ENCODE measurements around the gene ONECUT2. TPM values are rescaled to one million over a fixed set of nuclear protein-coding genes. Genes with fewer than 3 reads are reported as not detected.

The ONECUT2 gene
- total RNA-seq, 1 experiment from 2014 or later, result 0.48 TPM

DNA sequence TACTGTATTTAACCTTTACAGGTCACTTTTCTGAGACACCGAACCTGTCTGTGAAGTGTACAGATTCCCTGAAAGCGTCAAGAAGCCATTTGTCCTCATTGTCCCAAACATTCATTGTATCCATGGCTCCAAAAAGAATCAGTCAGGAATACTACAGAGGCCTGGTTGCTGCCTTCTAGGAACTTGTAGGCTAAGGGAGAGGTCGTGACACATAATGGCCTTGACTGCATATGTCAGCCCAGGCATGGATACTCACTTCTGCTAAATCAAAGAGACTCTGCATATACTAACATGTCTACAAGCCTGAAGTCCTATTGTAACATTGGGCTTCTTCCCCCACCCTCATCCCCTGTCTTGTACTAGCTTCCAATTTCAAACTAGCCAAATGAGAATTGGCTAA is 40.2 kb downstream of the ONECUT2 start:
- Histone ChIP-seq H2AFZ (ENCODE audit: low read length) (no peak overlapping the region), H3K79me1 (ENCODE audit: insufficient read depth, low read depth, low read length, poor library complexity, severe bottlenecking) (no peaks in the 10 kb centered on the region), H2BK12ac (ENCODE audit: insufficient read length, low read depth, low read length) (no peak overlapping the region), H3T11ph (ENCODE audit: low read length) (no peak overlapping the region), H2AK5ac (ENCODE audit: insufficient read length, low read length) (no peak overlapping the region), H3K27ac (ENCODE audit: insufficient read length, low read depth, low read length) (no peak overlapping the region), H3K27me3 (ENCODE audit: insufficient read depth, low read length) (no peaks in the 10 kb centered on the region), H2BK120ac (ENCODE audit: low read depth, low read length, poor library complexity, severe bottlenecking) (no peak overlapping the region), H3K4ac (ENCODE audit: low read depth, low read length) (no peak overlapping the region), H3K56ac (ENCODE audit: insufficient read length, low read depth, low read length) (no peak overlapping the region), H3K23me2 (ENCODE audit: insufficient read length, low read depth, low read length, poor library complexity, severe bottlenecking) (no peaks in the 10 kb centered on the region), H3K23ac (ENCODE audit: insufficient read length, low read depth, low read length) (no peak overlapping the region), H2BK20ac (ENCODE audit: low read depth, low read length, poor library complexity, severe bottlenecking) (no peak overlapping the region), H2BK5ac (ENCODE audit: insufficient read length, low read length) (no peak overlapping the region), H4K8ac (replicated peaks; ENCODE audit: insufficient read length, low read depth, low read length) (no peak overlapping the region), H2BK15ac (ENCODE audit: low read depth, low read length) (no peak overlapping the region), H4K5ac (ENCODE audit: insufficient read length, low read depth, low read length) (no peak overlapping the region), H3K4me2 (ENCODE audit: insufficient read depth, insufficient read length, low read length) (no peak overlapping the region), H4K20me1 (ENCODE audit: control insufficient read depth, insufficient read depth, insufficient read length) (no peaks in the 10 kb centered on the region), H3K9ac (ENCODE audit: extremely low read depth, insufficient read length, low read length) (no peak overlapping the region), H3K14ac (ENCODE audit: insufficient read depth, low read length) (no peak overlapping the region), H3K4me1 (ENCODE audit: insufficient read depth, low read length) (no peaks in the 10 kb centered on the region; the same call in 1 of the 2 replicates), H3K9me3 (ENCODE audit: control insufficient read depth, low read depth, low read length) (no peaks in the 10 kb centered on the region), H4K91ac (ENCODE audit: insufficient read length, low read depth, low read length) (no peak overlapping the region), H3K79me2 (ENCODE audit: insufficient read depth, low read length) (no peaks in the 10 kb centered on the region), H3K18ac (ENCODE audit: insufficient read length, low read depth, low read length) (no peak overlapping the region)
- no peaks in the 10 kb centered on the region for H3K36me3 Mint-ChIP-seq (ENCODE audit: insufficient read depth in 1 of 3, low read depth in 3 of 3)
- TF ChIP-seq, protein P1, sequence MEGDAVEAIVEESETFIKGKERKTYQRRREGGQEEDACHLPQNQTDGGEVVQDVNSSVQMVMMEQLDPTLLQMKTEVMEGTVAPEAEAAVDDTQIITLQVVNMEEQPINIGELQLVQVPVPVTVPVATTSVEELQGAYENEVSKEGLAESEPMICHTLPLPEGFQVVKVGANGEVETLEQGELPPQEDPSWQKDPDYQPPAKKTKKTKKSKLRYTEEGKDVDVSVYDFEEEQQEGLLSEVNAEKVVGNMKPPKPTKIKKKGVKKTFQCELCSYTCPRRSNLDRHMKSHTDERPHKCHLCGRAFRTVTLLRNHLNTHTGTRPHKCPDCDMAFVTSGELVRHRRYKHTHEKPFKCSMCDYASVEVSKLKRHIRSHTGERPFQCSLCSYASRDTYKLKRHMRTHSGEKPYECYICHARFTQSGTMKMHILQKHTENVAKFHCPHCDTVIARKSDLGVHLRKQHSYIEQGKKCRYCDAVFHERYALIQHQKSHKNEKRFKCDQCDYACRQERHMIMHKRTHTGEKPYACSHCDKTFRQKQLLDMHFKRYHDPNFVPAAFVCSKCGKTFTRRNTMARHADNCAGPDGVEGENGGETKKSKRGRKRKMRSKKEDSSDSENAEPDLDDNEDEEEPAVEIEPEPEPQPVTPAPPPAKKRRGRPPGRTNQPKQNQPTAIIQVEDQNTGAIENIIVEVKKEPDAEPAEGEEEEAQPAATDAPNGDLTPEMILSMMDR (conservative IDR thresholded peaks at IDR 0.05), result no peak
- no peak overlapping the region for H3K4me3 Mint-ChIP-seq
- peaks cover 10% of the 10 kb centered on the region in 2 experiments for H3K4me1 Mint-ChIP-seq
- no peak overlapping the region for H3K27ac Mint-ChIP-seq
- DNase-seq, result no peak
- no peaks in the 10 kb centered on the region for H3K9me3 Mint-ChIP-seq
- WGBS (ENCODE audit: extremely low coverage, insufficient read length, low lambda C conversion rate), result no CpG with 5 or more reads among the region's 3 CpGs
- no peaks in the 10 kb centered on the region; the same call in 1 of the 2 replicates for H3K27me3 Mint-ChIP-seq (ENCODE audit: low read depth)

All from H9 (cell line).